ENCODE measurements around the gene GGA1.
"Not testable (repeated sequence)": the region's sequence is repeated elsewhere in the genome, so short reads cannot be mapped to it uniquely, and the experiment has no call there.

GGA1 gene

DNA sequence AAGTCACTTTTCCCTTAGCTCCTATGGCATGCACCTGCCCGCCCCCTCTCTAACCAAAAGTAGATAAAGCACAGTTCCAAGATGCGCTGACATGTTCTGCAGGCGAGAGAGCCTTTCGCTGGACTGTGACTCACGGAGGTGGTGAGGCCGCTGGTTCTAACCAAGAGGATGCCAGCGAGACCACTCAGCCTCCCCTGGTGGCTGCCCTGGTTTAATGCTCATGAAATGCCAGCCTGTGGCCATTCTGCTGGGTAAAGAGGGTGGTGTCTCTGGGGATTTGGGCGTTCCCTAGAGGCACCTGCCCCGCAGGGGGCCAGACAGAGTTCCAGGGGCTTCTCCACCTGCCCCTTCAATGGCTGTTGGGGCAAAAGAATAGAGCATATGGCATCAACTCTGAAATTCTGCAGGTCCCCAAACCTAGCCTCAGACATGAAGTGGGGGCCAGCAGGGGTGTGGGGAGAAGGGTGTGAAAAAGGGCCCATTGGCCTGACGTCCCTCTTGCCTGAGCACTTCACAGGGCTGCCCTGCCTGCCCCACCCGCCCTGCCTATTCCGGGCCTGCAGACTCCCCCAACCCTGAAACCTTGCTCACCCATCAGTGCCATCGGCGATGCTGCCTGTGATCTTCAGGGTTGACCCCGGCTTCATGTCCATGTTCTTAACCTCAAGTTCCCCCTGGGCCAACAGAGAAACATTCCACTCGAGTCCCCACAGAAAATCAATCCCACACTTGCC, 37.2 kb upstream of the GGA1 start:
- DNase-seq = no peak

DNA sequence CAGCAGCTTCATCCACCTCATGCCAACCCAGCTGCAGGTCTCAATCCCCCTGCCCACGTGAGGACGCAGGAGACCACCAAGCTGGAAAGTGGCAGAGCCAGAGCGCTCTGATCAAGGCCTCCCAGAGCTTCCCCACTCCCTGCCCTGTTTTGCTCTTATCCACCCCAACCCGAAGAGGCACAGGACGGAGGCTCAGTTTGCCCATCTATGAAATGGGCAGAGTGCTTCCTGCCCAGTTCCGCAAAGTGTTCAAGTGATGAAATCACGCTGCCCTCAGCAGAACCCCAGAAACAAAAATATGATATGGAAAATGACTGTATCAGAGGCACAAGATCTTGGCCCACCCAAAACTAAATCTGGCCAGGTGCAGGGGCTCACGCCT, 36.7 kb upstream of the GGA1 start:
- DNase-seq = no peak

DNA sequence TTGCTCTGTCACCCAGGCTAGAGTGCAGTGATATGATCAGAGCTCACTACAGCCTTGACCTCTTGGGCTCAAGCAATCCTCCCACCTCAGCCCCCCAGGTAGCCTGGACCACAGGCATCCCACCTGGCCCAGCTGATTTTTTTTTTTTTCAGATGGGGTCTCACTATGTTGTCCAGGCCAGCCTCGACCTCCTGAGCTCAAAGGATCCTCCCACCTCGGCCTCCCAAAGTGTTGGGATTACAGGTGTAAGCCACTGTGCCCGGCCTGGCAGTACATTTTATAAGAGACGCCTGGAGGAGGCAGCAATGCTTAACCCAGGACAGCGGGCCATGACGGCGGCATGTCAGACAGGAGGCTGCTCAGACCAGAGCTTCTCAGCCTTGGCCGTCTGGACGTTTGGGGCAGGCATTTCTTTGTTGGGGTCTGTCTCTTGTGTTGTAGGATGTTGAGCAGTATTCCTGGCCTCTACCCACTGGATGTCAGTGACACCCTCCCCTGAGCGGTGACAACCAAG, 33.1 kb upstream of the GGA1 start:
- no peak for DNase-seq

DNA sequence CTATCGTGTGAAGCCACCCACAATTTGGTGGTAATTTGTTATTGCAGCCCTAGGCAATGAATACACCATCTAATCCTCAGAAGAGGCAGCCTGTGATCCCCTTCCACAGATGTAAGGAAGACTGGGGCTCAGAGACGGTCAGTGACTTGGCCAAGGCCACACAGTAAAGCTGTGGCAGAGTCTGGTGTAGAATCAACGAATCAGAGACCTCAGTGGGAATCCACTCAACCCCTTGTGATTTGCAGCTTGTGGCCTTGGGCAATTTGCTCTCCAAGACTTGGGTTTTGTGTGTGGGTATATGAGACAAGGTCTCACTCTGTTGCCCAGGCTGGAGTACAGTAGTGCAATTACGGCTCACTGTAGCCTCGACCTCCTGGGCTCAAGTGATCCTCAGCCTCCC, 30.6 kb upstream of the GGA1 start:
- no peak for DNase-seq

DNA sequence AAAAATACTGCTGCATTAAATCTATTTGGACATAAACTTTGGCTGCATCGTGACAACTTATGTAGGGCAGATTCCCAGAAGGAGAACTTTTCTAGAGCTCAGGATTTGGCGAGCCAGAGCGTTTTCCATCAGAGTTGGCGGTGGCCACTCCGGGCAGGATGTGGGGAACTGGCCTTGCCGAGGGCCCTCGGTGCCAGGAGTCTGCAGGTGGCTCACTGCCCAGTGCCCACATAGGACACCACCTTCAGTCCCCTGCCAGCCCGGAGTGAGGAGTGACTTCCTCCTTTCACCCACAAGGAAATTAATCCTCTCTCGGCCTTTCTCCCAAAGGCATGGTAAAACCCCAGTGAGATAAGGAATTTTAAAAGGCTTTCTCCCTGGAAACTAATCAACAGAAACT, 27.1 kb upstream of the GGA1 start:
- DNase-seq = no peak

DNA sequence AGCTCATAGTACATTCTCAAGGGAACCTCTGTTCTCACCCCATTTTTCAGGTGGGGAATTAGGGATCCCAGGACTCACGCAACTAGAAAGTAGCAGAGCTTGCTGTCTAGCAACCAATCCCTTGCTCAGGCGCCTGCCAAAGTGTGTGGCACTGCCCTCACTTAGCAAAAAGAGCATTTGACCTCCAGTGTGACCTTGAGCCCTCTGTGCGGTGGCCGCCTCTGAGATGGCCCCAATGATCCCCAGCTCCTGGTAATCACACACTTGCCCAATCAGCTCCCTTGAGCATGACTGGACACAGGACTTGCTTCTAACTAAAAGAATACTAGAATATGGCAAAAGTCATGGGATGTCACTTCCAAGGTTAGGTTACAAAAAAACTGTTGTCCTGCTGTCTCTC, 26.1 kb upstream of the GGA1 start:
- no peak for DNase-seq

DNA sequence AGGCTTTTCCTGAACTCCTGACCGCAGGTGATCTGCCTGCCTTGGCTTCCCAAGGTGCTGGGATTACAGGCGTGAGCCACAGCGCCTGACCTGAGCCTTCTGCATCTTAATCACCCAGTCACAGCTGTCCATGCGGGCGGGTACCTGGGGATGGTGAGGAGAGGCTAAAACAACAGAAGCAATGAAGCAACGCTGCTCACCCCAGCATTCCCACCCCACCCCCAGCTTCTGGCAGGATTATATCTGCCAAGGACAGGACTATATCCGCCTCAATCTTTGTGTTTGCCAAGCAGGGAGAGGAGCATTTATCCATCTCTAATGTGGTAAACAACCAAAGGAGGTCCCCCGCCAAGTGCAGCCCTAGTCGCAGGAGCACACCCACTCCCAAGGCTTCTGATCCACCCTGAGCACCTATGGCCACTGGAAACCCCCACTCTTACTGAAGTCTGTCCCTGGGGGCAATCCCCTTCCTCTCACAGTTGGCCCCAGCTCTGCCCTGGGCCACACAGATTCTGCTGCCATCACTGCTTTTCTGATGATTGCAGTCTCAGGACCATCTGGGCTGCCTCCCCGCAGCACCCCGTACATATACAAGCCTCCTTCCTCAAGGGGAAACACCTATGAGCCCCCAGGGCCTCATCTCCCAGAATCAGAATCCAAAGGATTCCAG, 20.0 kb upstream of the GGA1 start:
- DNase-seq = no peak

DNA sequence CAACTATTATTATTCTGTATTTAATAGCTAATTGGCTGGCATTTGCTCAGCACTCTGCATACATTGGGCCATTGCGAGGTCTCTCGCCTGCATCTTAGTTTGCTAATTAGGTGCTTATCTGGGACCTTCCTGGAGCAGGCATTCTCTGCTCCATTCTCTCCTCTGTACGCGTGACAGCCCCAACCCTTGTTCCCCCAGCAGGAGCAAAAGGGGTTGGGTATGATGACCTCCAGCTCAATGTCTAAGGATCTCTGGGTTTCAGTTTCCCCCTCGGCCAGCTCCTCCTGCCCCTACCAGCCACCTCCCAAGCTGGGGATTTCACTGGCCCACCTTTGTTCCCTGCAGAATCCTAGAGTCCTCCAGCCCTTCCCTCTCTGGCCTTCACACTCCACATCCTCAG, 19.0 kb upstream of the GGA1 start:
- no peak for DNase-seq

DNA sequence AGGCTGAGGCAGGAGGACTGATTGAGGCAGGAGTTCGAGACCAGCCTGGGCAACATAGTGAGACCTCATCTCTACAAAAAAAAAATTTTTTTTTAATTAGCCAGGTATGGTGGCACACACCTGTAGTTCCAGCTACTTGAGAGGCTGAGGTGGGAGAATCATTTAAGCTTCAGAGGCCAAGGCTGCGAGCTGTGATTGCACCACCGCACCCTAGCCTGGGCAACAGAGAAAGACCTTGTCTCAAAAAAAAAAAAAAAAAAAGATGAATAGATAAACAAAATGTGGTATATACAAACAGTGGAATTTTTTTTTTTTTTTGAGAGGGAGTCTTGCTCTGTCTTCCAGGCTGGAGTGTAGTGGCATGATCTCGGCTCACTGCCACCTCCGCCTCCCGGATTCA, 17.6 kb upstream of the GGA1 start:
- DNase-seq = not testable (repeated sequence)

DNA sequence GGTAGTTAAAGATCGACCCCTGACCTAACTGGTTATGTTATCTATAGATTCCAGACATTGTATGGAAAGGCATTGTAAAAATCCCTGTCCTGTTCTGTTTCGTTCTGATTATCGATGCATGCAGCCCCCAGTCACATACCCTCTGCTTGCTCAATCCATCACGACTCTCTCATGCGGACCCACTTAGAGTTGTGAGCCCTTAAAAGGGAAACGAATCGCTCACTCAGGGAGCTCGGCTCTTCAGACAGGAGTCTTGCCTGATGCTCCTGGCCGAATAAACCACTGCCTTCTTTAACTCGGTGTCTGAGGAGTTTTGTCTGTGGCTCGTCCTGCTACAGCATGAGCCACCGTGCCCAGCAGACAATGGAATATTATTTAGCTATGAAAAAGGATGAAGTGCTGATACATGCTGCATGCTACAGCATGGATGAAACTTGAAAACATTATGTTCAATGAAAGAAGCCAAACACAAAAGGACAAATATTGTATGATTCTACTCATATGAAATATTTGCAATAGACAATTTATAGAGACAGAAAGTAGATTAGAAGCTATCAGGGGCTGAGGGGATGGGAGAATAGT, 16.7 kb upstream of the GGA1 start:
- DNase-seq = no peak

DNA sequence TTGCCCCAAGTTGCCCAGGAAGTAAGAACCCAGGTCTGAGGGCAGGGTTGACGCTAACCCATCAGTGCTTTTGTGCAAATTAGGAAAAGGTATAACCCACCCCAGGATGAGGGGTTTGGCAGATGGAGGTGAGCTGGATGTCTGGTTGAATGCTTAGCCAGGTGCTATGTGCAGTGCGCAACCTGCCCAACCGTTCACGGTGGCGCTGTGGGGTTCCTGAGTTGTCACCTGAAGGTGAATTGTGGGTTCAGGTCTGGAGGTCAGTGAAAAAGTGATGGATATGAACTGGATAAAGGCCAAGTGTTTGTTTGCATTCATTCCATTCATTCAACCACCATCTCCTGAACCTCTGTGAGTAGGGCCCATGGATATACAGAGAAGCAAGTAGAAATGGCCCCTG, 14.4 kb upstream of the GGA1 start:
- no peak for DNase-seq

DNA sequence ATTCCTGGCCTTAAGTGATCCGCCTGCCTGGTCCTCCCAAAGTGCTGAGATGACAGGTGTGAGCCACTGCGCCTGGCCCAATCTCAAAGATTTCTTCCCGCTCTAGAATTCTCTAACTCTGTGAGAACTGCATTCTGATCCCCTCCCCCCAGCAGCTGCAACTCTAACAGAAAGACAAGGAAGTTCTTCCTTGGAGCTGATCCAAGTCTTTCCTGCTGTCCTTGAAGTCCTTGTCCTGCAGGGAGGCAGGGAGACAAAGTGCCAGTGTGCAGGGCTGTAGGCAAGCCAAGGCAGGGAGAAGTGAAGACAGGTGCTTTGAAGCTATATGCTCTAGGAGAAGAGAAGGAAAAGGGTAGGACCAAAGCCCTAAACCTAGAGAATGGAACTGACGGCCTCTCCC, 9.5 kb upstream of the GGA1 start:
- no peak for DNase-seq

DNA sequence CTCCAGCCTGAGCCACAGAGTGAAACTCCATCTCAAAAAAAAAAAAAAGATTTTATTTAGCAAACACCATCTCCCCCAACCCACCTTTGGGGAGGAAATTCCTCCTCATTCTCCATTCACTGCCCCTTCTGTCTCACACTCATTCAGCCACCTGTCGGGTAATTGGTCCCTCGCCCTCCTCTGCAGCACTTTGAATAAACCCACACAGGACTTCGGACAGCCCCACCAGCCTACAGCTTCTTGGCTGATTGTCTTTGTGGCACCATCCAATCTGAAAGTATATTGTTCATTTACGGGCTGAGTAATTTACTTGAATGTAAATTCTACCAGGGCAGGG, 7.5 kb upstream of the GGA1 start:
- no peak for DNase-seq

DNA sequence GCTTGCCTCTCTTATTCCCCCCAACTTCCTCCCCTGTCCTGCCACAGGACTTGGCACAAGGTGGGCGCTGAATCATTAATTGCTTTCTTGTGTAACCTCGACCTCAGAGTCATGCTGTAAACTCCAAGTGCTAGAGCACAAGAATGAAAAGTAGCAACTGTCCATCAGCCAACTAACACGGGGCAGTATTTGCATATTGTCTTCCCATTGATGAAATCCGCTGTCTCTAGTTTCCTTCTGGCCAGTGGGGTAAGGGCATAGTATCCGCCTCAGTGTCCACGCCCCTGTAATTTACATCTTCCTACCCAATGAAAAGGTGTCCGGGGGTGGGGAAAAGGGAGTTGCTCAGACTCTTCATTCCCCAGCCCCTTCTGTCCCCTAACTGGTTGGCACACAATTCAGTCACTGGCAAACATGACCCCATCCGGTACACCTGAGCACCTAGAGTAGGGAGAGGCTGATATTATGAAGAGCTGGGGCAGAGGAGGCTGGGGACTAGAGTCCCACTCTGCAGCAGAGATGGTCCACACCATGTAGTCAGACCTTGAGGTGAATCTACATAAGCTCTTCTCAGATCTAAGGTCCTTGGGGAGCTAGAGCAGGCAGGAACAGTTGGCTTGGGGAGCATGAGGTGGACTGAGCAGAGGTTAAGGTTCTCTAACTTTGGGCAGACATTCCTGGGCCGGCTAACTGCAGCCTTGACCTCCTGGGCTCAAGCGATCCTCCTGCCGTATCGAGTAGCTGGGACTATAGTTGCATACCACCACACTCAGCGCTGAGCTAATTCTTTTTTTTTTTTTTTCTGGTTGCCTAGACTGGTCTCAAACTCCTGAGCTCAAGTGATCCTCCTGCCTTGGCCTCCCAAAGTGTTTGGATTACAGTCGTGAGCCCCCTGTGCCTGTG, 6.8 kb upstream of the GGA1 start:
- peak; percentile 1 for DNase-seq

DNA sequence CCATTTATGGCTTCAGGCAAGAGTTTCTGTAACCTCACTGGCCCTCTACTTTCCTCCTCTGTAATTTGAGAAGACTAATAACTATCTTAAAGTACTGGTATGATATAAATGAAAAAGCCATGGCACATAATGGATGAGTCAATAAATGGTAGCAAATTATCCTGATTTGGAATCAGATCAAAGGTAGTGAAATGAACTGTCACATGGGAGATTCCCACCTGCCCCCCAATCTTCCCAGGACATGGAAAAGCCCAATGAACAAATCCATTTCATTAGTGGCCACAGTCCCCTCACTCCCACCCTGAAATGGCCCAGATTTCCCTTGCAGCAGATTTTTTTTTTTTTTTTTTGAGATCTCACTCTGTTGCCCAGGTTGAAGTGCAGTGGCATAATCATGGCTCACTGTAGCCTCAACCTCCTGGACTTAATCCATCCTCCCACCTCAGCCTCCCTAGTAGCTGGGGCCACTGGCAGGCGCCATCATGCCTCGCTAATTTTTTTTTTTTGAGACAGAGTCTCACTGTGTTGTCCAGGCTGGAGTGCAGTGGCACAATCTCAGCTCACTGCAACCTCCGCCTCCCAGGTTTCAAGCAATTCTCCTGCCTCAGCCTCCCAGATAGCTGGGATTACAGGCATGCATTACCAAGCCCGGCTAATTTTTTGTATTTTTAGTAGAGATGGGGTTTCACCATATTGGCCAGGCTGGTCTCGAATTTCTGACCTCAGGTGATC, 5.9 kb upstream of the GGA1 start:
- DNase-seq = not testable (repeated sequence)

DNA sequence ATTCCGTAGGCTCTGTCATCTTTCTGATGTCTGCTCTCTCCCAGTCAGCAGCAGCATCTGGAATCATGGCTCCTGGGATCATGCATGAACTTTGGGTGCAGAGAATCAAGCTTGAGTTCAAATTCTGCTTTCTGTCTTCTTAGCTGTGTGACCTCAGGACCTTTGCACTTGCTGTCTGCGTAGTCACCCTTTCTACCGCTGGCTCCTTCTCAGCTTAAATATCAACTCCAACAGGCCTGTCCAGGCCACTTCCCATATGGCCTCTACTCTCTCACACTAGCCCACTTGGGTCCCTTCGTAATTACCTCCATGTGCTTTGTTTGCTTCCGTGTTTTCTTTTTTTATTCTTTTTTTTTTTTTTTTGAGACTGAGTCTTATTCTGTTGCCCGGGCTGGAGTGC, 4.6 kb upstream of the GGA1 start:
- DNase-seq = no peak

DNA sequence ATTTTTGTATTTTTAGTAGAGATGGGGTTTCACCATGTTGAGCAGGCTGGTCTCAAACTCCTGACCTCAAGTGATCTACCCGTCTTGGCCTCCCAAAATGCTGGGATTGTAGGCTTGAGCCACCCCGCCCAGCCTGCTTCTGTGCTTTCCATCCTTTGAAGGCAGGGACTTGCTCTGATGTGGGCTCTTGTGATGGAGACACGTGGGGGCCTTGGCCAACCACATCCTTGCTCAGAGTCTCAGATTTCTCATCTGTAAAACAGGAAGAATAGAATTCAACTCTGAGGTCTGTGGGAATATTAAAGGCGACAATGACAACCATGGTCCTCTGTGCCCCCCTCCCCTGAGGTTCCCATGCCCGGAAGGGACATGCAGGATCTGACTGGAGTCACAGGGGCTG, 3.8 kb upstream of the GGA1 start:
- DNase-seq = no peak

DNA sequence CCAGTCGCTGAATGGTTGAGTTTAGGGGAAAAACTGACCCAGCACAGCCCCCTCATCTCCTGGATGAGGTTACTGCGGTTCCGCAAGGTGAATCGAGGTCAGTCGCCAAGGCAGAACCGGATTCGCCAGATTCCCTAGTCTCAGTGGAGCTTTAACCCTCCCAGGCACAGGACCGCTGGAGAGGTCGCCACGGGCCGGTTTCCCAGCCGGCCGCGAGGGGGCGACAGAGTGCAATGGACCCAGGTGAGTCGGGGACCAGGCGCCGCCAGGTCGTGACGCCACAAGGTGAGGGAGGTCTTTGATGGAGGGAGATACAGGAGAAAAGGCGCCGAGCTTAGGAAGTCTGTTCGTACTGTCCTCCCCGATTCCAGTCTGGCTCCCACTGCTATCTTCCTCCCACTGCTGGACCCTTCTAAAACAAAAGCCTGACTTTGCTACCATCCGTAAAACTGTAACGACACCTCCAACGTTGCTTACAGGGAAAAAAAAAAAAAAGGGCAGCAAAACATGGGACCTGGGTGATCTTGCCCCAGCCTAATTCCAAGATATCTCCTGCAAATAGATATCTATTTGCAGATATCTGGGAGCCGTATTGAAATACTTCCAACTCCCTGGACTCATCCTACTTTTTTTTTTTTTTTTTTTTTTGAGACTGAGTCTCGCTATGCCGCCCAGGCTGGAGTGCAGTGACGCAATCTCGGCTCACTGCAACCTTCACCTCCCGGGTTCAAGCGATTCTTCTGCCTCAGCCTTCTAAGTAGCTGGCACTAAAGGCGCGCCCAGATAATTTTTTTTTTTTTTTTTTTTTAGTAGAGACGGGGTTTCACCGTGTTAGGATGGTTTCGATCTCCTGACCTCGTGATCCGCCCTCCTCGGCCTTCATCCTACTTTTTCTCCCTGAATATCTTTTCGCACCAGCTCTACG, 1.4 kb upstream of the GGA1 start:
- DNase-seq = peak; percentile 15

DNA sequence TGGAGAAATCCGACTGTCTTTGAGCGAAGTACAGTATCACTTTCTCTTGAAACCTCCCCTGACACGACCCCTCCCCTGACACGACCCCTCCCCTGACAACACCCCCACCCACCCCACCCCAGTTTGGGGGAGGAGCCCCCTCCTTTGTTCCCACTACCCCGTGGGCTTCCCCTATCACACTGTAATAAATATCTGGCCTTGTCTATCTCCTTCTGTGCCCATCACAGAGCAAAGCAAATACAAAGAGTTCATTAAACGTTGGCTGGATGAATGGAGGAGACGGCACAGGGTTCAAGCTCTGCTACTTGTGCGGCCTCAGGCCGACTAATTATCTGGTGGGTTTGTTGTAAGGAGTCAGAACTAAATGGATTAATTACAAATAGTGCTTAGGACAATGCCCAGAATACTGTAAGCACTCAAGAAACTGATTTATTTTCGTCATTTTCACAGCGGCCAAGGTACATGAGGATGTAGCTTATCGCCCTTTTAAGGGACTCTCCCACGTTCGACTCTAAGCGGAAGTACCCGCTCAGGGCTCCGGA, 628 bp upstream of the GGA1 start:
- DNase-seq = peak; percentile 56

DNA sequence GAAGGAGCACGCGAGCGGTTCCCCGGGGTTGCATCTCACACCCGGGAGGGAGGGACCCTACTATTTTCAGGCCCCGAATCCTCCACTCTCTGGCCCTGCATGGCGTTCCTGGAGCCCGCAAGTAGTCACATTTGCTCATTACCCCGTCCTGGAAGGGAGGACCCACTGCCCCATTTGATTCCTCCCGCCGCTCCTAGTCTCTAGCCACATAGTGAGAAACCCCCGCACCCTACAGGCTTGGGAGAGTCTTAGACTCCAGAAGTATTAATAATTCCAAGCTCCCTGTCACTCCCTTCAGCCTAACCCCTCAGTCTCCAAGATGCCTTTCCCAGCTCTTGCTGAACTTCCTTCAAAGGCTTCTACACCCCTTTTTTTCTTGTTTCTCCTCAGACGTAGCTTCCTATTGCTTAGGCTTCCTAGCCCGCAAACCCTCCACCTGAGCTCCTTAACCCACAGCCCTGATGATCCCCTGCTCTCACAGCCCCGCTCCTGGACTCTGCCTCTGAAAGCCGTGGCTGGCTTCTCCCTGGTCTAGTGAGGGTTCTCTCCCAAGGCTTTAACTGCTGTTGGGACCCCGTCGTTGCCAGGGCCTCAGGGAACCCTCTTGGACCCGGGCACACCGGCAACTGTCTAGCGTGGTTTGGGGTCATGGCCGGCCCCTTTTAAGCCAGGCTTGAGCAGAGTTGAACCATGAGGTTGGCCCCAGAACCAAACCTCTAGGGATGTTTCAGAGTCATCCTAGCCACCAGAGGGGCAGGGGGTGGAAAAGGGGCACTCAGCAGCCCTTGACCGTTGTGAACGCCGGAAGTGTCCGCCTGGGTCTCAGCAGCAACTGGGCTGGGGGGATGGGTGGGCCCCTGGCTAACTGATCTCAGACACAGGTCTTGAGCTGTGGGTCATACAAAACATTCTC, 862 bp downstream of the GGA1 start:
- DNase-seq = no peak

All from NCI-H524 treated with DMSO at 0.1 percent for 48 hours (cell line).